Epithelial cell of proximal tubule (primary cell): ENCODE results near the gene MVK. TPM values are rescaled to one million over a fixed set of nuclear protein-coding genes. Genes with fewer than 3 reads are reported as not detected.

Source experiments
- DNase-seq: peaks from one replicate; pipeline ENCODE4 v3.0.0-alpha.2; 2011; ENCODE audit warnings: low read depth
- H3K4me3 ChIP-seq: 2 replicates; pipeline ENCODE4 v1.5.1; 2011; ENCODE audit warnings: low read depth, mild to moderate bottlenecking, low read length
- total RNA-seq: library from RNA; depleted of rRNA; stranded (reverse); fragments of >200 nt; gene quantifications from 2 replicates; pipeline ENCODE4 v1.2.3, GENCODE V29; 2015
- TF ChIP-seq, protein P1 (sequence below): conservative IDR thresholded peaks from 2 replicates; pipeline ENCODE4 v1.5.1; 2012; ENCODE audit warnings: low read depth, mild to moderate bottlenecking, low read length

Gene MVK
- total RNA-seq, 1 donor from 2014 or later = 28.5 TPM

DNA sequence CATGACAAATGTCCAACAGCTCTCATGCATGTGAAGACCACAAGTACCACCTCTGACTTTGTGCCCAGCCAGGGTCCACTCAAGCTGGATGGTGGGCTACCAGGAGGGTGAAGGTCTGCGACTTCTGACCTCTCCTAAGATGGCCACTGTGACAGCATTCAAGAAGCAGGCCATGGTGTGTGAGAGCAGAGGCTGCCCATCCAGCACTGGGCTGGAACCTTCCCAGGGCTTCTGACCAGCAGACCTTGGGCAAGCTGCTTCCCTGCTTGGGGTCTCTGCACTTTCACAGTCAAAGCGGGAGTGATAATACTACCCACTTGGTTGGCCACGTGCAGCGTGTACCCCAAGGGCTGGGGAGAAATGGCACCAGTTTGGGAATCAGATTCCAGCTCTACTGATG is 10.7 kb upstream of the MVK start:
- TF ChIP-seq, protein P1, sequence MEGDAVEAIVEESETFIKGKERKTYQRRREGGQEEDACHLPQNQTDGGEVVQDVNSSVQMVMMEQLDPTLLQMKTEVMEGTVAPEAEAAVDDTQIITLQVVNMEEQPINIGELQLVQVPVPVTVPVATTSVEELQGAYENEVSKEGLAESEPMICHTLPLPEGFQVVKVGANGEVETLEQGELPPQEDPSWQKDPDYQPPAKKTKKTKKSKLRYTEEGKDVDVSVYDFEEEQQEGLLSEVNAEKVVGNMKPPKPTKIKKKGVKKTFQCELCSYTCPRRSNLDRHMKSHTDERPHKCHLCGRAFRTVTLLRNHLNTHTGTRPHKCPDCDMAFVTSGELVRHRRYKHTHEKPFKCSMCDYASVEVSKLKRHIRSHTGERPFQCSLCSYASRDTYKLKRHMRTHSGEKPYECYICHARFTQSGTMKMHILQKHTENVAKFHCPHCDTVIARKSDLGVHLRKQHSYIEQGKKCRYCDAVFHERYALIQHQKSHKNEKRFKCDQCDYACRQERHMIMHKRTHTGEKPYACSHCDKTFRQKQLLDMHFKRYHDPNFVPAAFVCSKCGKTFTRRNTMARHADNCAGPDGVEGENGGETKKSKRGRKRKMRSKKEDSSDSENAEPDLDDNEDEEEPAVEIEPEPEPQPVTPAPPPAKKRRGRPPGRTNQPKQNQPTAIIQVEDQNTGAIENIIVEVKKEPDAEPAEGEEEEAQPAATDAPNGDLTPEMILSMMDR = no peak
- DNase-seq = no peak

DNA sequence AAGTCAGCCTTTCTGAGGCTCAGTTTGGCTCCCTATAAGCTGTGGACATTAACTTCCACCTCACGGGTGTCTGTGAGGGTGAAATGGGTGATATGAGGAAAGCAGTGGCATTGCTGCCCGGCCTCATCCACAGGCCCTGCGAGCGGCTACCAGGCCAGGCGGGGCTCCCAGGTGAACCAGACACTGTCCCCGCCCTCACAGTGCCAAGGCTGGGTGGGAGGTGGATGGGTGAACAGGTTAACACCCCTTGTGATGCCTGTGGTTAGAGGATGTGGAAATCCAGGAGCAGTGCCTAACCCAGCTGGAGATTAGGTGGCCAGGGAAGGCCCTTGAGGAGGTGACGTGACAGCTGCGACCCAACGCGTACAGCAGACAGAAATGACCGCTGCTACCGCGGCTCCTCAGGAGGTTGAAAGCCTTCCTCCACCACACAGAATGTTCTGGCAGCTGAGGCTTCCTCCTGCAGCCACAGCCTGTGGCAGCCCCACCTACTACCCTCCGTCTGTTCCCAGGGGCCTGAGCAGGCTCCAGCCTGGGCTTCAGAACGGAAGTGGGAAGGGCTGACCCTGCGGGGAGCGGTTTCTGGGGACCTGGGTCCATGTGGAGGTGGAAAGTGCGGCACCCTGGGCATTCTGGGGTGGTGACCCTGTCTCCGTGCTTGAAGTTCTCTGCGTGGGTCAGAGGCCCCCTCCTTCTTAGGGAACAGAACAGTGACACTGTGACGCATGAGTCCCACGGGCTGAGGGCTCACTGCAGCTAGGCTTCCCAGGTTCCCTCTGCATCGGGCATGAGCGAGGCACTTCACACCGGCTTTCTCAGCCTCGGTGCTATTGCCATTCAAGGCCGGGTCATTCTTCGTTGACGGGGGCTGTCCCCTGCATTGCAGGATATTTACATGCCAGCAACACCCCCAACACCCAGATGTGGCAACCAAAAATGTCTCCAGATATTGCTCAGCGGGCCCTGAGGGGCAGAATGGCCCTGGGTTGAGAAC is 10.0 kb upstream of the MVK start:
- TF ChIP-seq, protein P1 = no peak
- DNase-seq = no peak
- no peak overlapping the region for H3K4me3 ChIP-seq

More for the DNA sequence above, 10.7 kb upstream of the MVK start:
- no peak overlapping the region for H3K4me3 ChIP-seq

DNA sequence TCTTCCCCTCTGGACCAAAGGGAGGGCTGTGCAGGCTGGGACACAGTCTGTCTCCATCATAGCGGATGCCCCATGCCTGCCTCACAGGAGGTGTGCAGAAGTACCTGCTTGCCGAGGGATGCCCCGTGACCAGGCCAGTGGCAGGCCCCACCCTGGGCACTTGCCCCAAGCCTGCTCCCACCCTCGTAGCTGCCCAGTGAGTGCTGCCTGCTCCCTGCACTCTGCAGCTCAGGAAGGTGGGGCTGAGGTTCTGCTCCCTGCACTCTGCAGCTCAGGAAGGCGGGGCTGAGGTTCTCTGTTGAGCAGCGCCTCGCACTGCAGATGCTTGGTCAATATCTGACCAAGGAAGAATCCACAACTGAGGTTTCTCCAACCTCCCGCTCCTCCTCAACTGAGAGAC is 7.2 kb upstream of the MVK start:
- H3K4me3 ChIP-seq = no peak overlapping the region
- DNase-seq = no peak
- TF ChIP-seq, protein P1 = no peak

DNA sequence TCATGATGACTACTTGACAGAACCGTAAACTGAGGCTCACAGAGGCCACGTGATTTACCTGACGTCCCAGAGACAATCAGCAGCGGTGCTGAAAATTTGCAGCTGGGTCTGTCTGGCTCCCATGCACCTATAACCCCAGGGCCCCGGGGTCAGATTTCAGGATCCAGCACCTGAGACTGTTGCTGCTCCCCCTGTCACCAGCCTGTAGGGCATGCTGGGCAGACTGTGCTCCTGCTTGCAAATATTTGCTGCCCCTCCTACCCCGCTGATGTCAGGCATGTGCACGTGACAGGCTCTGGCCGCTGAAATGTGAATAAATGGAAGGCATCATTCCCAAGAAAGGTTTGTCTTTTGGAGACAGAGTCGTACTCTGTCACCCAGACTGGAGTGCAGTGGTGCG is 6.3 kb upstream of the MVK start:
- H3K4me3 ChIP-seq = no peak overlapping the region
- TF ChIP-seq, protein P1 = no peak
- no peak for DNase-seq

DNA sequence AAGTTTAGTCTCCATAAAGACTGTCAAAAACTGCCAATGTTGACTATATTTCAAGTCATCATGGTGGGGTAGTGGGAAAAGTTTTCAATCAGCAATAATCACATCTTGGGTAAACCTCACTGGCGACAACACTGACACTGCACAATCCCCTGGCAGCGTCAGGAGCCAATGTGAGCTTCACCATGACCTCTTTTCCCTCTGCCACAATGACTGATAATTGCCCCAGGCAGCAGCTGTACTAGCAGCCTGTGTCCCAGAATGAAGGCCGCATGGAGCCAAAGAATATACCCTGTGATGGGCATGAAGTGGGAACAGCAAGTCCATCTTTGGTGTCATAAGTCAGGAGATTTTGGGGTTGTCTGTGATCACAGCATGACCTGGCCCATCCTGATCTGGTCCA is 5.6 kb upstream of the MVK start:
- TF ChIP-seq, protein P1 = no peak
- DNase-seq = no peak
- no peak overlapping the region for H3K4me3 ChIP-seq

DNA sequence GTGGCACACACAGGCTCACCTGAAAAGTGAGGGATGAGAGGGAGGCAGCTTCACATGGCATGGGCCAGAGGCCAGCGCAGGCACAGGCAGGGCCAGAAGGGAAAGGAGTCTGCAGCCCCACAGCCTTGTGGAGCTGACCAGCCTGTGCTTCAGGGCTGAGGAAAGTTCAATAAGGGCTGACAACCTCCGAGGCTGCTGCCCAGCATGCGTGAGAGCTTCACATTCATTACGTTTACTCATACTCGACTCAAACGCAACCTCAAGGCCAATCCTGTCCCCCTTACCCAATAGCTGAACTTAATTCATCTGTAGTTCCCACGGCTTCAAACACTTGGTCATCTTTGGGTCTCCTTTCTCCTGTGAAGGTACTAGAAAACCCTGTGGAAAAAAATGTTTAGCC is 5.1 kb upstream of the MVK start:
- TF ChIP-seq, protein P1 = no peak
- no peak for DNase-seq
- H3K4me3 ChIP-seq = no peak overlapping the region
